Chondrocyte (in vitro differentiated cells): ENCODE results near the gene IL1RL1. TPM values are rescaled to one million over a fixed set of nuclear protein-coding genes. Genes with fewer than 3 reads are reported as not detected.

Experiments used
- DNase-seq: peaks from one replicate; pipeline ENCODE4 v3.0.0; 2021; ENCODE audit warnings: mixed read lengths, low spot score
- H3K27ac Mint-ChIP-seq: one replicate; pipeline ENCODE4 v1.8.0; 2021; ENCODE audit warnings: mild to moderate bottlenecking, moderate library complexity, mixed read lengths; ENCODE audit not compliant: unreplicated experiment
- H3K27me3 Mint-ChIP-seq: 2 replicates; pipeline ENCODE4 v1.8.0; 2021; ENCODE audit warnings: low read depth, mixed read lengths
- H3K36me3 Mint-ChIP-seq: 2 replicates; pipeline ENCODE4 v1.8.0; 2021; ENCODE audit warnings: low read depth, mixed read lengths
- H3K4me1 Mint-ChIP-seq: 2 replicates; pipeline ENCODE4 v1.8.0; 2021; ENCODE audit warnings: low read depth, mild to moderate bottlenecking, mixed read lengths
- H3K4me3 Mint-ChIP-seq: one replicate; pipeline ENCODE4 v1.8.0; 2021; ENCODE audit warnings: mild to moderate bottlenecking, moderate library complexity, mixed read lengths; ENCODE audit not compliant: unreplicated experiment
- H3K9me3 Mint-ChIP-seq: 2 replicates; pipeline ENCODE4 v1.8.0; 2021; ENCODE audit warnings: low read depth, mixed read lengths
- total RNA-seq: library from RNA; stranded (reverse); gene quantifications from 3 replicates; pipeline ENCODE4 v1.2.1, GENCODE V29; 2021
- TF ChIP-seq, protein P1 (sequence below): fragments of 200-600 bp; sonication (generic); IDR thresholded peaks from 2 replicates; pipeline ENCODE4 v1.5.0; 2021; ENCODE audit warnings: antibody characterized with exemption, mild to moderate bottlenecking, moderate library complexity

IL1RL1 gene
- total RNA-seq, 1 donor from 2014 or later = not detected

DNA sequence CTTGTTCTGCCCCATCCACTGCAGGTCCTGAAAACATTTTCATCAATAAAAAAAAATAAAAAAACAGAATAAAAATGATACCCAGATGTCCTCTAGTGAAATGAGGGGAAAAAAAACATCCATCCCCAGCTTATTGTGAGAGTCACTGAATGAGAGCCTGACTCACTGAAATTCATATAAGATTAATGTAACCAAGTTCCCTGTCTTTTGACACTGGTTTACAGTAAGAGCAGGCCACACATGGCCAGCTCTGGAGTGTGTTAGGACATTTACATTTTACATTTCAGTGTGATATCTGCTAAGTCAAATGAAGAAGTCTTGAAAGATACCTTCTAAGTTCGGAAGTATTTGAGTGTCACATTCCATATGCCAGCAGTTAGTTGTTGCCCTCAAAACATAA is 23.1 kb downstream of the IL1RL1 start:
- H3K36me3 Mint-ChIP-seq = no peaks in the 10 kb centered on the region
- peaks cover 25% of the 10 kb centered on the region for H3K27me3 Mint-ChIP-seq
- peaks cover 6% of the 10 kb centered on the region for H3K9me3 Mint-ChIP-seq
- DNase-seq = no peak
- TF ChIP-seq, protein P1, sequence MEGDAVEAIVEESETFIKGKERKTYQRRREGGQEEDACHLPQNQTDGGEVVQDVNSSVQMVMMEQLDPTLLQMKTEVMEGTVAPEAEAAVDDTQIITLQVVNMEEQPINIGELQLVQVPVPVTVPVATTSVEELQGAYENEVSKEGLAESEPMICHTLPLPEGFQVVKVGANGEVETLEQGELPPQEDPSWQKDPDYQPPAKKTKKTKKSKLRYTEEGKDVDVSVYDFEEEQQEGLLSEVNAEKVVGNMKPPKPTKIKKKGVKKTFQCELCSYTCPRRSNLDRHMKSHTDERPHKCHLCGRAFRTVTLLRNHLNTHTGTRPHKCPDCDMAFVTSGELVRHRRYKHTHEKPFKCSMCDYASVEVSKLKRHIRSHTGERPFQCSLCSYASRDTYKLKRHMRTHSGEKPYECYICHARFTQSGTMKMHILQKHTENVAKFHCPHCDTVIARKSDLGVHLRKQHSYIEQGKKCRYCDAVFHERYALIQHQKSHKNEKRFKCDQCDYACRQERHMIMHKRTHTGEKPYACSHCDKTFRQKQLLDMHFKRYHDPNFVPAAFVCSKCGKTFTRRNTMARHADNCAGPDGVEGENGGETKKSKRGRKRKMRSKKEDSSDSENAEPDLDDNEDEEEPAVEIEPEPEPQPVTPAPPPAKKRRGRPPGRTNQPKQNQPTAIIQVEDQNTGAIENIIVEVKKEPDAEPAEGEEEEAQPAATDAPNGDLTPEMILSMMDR = no peak
- H3K4me3 Mint-ChIP-seq = no peak overlapping the region
- H3K27ac Mint-ChIP-seq = no peak overlapping the region
- H3K4me1 Mint-ChIP-seq = no peaks in the 10 kb centered on the region

DNA sequence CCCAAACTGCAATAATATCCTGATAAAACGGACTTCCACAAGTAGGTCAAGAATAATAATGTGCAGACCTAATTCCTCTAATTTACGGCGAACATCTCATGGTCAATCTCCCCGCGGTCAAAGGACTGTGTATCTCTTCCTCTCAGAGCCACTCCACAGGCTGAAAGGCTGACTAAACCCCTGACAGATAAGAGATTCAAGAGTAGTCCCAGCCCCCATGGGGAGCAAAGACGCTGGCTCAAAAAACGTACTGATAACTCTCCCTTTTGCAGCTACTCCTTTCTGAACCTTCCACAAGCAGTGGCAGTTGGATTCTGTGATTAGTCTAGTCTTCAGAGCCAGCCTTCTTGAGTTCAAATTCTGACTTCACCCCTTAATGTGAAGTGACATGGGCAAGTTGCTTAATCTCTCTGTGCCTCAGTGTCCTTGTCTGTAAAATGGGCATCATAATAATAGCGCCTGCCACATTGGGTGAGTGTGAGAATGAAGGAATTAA is 24.6 kb downstream of the IL1RL1 start:
- no peaks in the 10 kb centered on the region for H3K4me1 Mint-ChIP-seq
- peaks cover 2% of the 10 kb centered on the region for H3K9me3 Mint-ChIP-seq
- H3K36me3 Mint-ChIP-seq = no peaks in the 10 kb centered on the region
- no peak for DNase-seq
- H3K4me3 Mint-ChIP-seq = no peak overlapping the region
- TF ChIP-seq, protein P1 = no peak
- no peak overlapping the region for H3K27ac Mint-ChIP-seq
- peaks cover 27% of the 10 kb centered on the region for H3K27me3 Mint-ChIP-seq

DNA sequence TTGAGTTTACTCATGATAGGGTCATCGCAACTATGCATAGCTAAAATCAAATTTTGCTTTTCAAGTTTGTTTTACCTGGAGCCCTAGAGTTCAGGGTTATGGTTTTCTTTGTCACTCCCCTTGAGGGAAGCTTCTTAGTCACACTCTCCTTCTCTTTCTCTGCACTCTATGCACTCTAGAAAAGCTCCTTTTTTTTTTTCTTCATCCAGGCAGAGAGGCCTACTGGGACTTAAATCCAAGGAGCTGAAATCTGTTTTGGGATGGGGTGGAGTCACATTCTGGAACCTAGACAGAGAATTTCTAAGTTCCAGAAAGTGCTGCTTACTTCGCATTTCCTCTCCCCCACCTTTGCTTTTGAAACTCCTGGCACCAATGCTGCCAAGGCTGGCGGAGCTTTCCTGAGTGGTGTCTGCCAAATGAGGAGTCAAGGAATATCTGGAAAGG is 25.2 kb downstream of the IL1RL1 start:
- Mint-ChIP-seq H3K4me3 (no peak overlapping the region), H3K27ac (no peak overlapping the region), H3K36me3 (no peaks in the 10 kb centered on the region), H3K4me1 (no peaks in the 10 kb centered on the region), H3K9me3 (no peaks in the 10 kb centered on the region), H3K27me3 (peaks cover 30% of the 10 kb centered on the region)
- DNase-seq = no peak
- TF ChIP-seq, protein P1 = no peak

DNA sequence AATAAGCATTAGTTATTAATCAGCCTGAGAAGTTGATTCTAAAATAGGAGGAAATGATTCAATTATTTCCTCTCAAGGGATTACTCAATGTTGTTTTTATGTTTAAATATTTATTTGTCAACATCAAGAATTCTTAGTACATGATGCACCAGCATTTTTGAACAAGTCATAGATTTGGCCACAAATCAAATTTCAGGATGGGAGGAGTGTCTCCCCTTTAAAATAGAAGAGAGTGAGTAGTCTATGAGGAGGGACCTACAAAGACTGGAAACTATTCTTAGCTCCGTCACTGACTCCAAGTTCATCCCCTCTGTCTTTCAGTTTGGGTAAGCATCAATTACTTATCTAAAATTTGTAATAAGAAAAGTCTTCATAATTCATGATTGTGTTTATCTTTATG is 25.6 kb downstream of the IL1RL1 start:
- Mint-ChIP-seq H3K9me3 (no peaks in the 10 kb centered on the region), H3K27ac (no peak overlapping the region), H3K27me3 (peaks cover 29% of the 10 kb centered on the region), H3K4me3 (no peak overlapping the region), H3K36me3 (no peaks in the 10 kb centered on the region), H3K4me1 (no peaks in the 10 kb centered on the region)
- DNase-seq = no peak
- TF ChIP-seq, protein P1 = no peak

DNA sequence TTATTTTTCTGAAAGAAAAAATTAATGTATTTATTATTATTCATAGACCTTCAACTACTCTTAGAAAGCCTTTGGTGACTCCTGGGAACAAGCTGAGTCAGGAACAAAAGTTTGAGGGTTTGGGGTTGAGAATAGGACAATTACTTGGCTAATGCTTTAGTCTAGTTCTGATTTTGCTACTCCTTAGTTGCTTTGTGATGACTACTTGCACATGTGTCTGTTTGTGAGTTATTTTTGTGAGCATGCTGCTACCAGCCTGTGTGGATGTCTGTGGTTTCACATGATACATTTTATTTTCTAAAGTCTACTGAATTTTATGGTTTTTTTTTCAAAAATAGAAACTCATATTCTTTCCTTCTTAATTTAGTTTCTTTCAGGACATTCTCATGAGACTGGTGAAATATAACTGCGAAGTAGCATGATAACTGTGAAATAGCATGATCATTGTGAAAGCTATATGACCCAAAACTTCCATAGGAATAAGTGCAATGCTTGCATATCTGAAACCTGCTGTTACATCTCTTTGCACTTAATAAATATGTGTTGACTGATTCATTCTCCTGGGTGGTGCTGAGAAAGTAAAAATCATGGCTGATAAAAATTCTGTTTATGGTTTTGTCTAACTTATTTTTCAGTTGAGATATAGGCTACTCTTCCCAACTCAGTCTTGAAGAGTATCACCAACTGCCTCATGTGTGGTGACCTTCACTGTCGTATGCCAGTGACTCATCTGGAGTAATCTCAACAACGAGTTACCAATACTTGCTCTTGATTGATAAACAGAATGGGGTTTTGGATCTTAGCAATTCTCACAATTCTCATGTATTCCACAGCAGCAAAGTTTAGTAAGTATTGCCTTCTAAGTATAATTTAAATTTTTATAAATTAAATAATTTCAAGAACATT is 26.4 kb downstream of the IL1RL1 start:
- no peaks in the 10 kb centered on the region for H3K36me3 Mint-ChIP-seq
- no peak for DNase-seq
- TF ChIP-seq, protein P1 = no peak
- no peak overlapping the region for H3K4me3 Mint-ChIP-seq
- no peak overlapping the region for H3K27ac Mint-ChIP-seq
- peaks cover 23% of the 10 kb centered on the region for H3K27me3 Mint-ChIP-seq
- no peaks in the 10 kb centered on the region for H3K9me3 Mint-ChIP-seq
- H3K4me1 Mint-ChIP-seq = no peaks in the 10 kb centered on the region
